CD4-positive, alpha-beta T cell treated with Interleukin-6 for 4 hours (primary cell): ENCODE measurements around the gene SYN1.
"Not testable (repeated sequence)": the region's sequence is repeated elsewhere in the genome, so short reads cannot be mapped to it uniquely, and the experiment has no call there.

Experiments
- DNase-seq: peaks from one replicate; pipeline ENCODE4 v3.0.0-alpha.2; 2020; ENCODE audit warnings: mixed read lengths

Gene SYN1

DNA sequence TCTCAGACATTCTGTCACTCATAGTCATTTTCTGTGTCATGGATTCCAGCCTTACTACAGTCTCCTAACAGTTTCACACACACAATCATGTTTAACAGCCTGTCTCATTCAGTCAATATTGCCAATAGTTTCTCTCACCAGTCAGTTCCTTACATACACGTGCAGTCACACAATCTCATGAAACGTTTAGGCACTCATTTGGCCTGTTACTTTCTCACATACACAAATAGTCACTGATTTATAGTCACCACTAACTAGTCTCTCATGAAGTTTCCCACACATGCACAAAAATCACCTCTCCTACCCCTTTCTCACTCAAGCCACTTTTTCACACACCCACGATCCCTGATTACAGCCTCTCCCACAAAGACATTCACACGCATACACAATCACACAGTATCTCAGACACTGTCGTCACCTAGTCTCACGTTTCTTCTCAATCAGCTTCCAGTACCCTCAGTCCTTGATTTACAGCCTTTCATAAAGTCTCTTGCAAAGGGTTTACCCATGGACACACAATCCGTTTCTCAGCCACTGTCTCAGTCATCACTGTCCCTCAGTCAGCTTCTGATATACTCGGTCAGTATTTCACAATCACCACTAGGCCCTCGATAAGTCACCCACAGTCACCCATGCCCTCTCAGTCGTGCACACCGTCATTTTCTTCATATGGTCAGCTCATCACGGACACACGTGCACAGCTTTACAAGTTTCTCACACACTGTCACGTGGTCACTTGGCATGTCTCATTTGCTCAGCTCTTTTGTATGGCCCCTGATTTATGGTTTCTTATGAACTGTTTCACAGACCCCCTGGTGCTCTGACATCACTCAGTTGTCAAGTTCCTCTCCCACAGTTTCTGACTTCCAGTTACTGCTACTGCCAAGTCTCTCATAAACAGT lies 14.3 kb upstream of the SYN1 start:
- DNase-seq, result no peak

DNA sequence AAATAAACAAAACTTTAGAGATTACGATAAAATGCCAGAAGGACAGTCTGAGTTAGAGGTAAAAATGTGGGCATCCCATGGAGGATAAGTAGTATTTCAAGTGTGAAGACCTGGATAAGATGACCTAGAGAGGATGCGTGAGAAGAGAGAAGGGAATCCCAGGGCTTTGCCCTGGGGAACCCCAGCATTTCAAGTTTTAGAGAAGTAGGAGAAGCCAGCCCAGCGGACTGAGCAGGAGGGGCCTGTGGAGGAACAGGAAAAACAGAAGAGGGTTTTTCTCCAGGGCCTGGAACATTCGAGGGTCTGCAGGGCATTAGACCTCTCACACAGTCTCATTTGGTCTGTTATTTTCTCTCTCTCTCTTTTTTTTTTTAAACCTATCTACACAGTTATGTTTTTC lies 13.0 kb upstream of the SYN1 start:
- DNase-seq, result no peak

GRCh38 chrX:47631676-47632075 lies 12.0 kb upstream of the SYN1 start:
- DNase-seq, result no peak

GRCh38 chrX:47629419-47630200 lies 10.0 kb upstream of the SYN1 start, which contains the start of gene CFP:
Gene CFP, minus strand, starts transcription at chrX:47629930. Its CDS starts 86 bp downstream, at chrX:47629844.
- peak; percentile 44 for DNase-seq

GRCh38 chrX:47628982-47629381 lies 9.3 kb upstream of the SYN1 start:
- DNase-seq, result peak; percentile 40

- no peak for DNase-seq
Measured at GRCh38 chrX:47625365-47625764, 5.7 kb upstream of the SYN1 start.

- DNase-seq, result peak; percentile 63
Measured at GRCh38 chrX:47623540-47624027, 3.9 kb upstream of the SYN1 start.

GRCh38 chrX:47621851-47622250 lies 2.2 kb upstream of the SYN1 start:
- DNase-seq, result no peak

DNA sequence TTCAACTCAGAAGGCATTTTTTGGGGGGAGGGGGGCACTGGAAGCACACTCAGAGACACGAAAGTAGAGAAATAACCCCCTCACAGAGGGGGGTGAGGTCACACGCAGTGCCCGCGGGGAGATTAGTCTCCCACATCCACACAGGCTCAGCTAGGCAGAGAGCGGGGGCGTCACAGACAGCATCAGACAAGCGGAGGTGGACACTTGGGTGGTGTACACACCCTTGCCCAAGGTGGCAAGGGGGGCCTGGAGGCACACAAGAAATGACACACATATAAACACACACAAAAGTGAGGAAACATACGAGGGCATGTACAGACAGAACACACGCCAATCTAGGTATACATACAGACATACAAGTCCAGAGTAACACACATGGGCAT lies 637 bp upstream of the SYN1 start:
- no peak for DNase-seq

GRCh38 chrX:47618923-47619485 lies 653 bp downstream of the SYN1 start:
- no peak for DNase-seq

GRCh38 chrX:47614618-47615017 lies 5.0 kb downstream of the SYN1 start:
- no peak for DNase-seq

DNA sequence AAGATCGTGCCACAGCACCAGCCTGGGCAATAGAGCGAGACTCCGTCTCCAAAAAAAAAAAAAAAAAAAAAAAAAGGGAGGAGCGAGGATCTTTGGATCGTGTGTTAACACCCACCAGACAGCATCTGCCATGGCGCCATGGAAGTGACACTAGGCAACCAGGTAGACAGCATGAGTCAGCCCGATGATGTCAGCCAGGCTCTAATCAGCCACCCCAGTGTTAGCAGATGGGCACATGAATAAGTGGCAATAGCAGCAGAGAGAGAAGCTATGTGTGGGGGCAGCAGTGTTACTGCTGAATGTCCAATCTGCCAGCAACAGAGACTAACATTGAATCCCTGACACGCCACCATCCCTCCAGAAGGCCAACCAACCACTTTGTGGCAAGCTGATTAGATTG lies 6.6 kb downstream of the SYN1 start:
- no peak for DNase-seq

DNA sequence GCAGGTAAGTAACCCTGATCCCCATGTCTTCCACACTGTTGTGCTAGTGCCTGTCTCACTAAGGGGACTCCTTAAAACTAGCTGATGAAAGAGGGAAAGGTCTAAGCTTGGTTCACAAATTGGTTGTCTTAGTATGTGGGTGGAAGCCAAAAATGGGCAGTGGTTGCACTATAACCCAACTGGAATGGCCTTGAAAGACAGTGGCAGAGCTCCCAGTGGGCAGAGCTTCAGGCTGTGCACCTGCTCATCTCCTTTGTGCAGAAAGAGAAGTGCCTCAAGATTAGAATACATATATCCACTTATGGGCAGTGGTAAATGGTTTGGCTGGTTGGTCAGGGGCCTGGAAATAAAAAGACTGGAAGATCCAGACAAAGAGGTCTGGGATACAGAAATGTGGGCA lies 7.2 kb downstream of the SYN1 start:
- DNase-seq, result no peak

DNA sequence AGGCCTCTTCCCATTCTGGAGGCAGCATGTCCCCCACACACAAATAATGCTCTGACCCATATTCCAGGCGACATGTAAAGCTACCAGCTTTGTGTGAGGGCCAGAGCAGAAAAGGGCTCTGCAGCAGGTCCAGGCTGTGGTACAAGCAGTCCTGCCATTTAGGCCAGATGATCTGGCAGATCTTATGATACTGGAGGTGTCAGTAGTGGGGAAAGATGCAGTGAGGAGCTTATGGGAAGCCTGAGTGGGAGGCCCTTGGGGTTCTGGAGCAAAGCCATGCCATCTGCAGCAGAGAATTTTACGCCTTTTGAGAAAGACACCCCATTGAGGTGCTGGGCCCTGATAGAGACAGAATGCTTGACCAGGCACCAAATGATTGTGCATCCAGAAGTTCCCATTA lies 7.7 kb downstream of the SYN1 start:
- no peak for DNase-seq

GRCh38 chrX:47611489-47611888 lies 8.2 kb downstream of the SYN1 start:
- no peak for DNase-seq

- DNase-seq, result no peak
Measured at GRCh38 chrX:47610511-47610910, 9.1 kb downstream of the SYN1 start.

- DNase-seq, result no peak
Measured at GRCh38 chrX:47608130-47608810, 11.4 kb downstream of the SYN1 start.

DNA sequence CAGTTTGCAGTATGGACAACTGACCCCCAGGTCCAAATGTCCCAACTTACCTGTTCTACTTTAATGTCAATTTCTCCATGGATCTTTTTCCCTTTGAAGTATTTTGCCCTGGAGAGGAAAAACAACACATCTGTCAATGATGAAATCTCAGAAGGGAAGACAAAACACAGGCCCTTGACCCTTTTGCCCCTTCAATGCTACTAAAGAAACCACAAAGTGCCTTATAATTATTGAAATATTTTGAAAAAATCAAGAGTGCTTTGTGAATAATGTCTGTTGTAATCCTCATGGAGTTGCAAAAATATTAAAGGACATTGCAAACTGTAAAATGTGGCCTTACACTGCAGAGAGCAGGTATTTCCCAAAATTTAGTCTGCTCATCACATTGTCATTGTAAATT lies 12.6 kb downstream of the SYN1 start:
- DNase-seq, result no peak

DNA sequence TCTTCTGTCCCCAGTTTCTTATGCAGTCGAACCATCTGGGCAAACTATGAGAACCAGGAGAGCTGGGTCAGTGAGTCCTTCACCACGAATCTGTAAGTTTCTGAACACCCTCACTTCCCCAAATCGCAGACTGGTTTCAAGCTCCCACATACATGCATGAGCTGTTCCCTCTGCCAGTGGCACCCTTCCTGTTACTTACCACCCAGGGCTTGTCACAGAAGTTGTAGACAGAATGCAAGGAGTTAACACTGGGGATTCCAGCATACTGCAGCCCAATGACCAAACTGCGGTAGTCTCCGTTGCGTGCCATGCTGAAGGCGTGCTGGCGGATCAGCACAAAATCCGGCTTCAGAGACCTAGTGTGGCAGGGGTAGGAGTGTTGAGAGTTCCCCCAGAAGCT lies 14.6 kb downstream of the SYN1 start:
- no peak for DNase-seq

GRCh38 chrX:47603125-47603524 lies 16.5 kb downstream of the SYN1 start:
- not testable (repeated sequence) for DNase-seq

GRCh38 chrX:47597222-47597621 lies 22.4 kb downstream of the SYN1 start:
- no peak for DNase-seq

GRCh38 chrX:47596256-47596655 lies 23.4 kb downstream of the SYN1 start:
- no peak for DNase-seq

DNA sequence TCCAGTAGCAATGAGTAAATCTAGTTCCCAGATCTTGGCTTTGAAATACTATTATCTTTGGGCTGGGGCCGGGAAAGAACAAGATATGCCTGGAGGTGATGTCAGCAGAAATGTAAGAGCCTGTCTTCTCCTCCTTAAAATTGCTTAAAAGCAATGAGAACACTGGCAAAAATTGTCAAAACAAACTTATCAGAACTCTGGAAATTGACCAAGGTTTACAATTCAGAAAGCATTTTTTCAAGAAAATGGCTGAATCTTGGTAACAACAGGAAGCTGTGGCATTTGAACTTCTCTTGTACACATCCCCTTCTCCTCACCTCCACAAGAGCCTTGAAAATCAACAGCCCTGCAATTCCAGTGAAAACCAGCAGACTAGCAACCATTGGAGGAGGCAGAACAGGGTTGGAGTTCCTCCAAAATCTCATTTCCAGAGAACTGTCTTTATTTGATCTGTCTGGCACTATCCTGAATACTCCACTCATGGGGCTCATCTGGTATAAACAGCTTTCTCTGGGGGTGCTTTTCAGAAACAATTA lies 23.9 kb downstream of the SYN1 start:
- no peak for DNase-seq
